GM12872 (cell line): Measurements from ENCODE around the gene FBXO48.

Experiments
- TF ChIP-seq, protein P1 (sequence below): IDR thresholded peaks from 3 replicates; pipeline ENCODE4 v1.5.1; 2011; ENCODE audit warnings: low read depth, mild to moderate bottlenecking, low read length, moderate library complexity; ENCODE audit not compliant: insufficient read depth

Gene FBXO48

DNA sequence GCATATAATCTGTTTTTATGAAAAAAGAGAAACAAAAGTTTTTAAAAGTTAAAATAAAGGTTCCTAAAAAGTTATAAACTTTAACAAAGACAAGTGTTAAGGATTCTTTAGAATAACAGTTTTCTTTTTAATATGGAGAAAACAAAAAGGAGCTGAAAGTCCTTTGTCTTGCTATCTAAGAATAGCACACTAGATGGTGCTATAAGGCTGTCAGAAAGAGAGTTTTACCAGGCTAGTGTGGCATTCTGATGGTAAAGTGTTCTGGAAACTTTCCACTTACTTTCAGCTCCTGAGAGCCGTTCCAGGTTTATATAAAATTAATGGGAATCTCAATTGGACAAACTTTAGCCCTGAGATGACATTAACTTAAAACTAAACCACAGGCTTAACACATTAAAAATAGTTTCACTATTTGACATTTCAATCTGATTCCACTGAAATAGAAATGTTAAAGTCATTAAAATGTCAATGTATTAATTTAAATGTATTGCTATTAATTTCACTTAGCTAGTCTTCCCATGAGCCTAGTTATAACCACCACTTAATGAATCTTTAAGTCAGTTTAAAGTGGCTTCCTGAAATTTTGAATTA, 3.7 kb downstream of the FBXO48 start:
- TF ChIP-seq, protein P1, sequence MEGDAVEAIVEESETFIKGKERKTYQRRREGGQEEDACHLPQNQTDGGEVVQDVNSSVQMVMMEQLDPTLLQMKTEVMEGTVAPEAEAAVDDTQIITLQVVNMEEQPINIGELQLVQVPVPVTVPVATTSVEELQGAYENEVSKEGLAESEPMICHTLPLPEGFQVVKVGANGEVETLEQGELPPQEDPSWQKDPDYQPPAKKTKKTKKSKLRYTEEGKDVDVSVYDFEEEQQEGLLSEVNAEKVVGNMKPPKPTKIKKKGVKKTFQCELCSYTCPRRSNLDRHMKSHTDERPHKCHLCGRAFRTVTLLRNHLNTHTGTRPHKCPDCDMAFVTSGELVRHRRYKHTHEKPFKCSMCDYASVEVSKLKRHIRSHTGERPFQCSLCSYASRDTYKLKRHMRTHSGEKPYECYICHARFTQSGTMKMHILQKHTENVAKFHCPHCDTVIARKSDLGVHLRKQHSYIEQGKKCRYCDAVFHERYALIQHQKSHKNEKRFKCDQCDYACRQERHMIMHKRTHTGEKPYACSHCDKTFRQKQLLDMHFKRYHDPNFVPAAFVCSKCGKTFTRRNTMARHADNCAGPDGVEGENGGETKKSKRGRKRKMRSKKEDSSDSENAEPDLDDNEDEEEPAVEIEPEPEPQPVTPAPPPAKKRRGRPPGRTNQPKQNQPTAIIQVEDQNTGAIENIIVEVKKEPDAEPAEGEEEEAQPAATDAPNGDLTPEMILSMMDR, result peak; percentile 65

DNA sequence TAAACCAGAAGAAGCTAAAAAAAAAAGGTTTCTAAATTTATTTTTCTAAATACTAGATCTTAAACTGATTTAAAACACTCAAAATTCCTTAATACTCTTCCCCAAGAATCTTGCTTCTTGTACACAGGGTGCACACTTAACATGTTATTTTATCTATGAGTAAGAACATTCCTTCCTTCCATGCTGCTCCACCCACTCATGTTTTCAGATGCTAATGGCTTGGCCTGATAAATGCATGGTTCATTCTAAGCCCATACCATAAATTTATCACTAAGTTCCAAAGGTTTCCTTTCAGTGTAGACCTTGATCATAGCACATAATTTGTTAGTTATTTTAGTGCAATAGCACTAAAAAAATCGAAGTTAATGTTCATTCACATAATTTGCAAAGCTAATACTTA, 8.1 kb downstream of the FBXO48 start:
- TF ChIP-seq, protein P1, result no peak

DNA sequence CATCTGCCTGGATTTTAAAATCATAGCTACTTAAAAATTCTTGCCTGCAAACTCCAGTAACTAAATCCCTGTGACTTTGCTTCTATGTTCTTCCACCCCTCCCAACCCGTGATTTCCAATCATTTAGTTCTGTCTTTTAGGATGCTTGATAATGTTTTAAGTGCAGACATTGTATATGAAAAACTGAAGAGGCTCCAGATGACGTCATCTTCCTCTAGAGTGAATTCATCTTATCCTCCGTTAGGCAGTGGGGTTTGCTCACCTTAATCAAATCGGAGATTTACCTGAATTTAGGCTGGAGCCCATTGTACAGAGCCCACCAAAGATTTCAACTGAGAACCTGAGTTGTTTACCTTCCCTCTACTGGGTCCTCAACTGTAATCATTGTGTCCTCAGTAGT, 10.9 kb downstream of the FBXO48 start:
- TF ChIP-seq, protein P1, result no peak

DNA sequence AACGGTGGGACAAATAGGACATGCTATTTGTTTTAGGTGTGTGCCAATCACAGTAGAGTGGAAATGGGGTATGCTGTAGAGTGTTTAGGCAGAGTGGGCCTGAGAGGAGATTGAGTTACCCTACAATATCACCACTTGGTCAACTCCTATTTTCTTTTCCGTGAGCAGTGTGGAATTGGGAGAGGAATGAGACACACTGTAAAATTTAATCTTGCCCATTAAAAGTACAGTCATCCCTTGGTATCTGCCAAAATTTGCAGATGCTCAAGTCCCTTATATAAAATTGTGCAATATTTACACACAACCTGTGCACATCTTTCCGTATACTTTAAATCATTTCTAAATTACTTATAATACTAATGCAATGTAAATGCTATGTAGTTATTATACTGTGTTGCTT, 12.4 kb downstream of the FBXO48 start:
- TF ChIP-seq, protein P1, result no peak

DNA sequence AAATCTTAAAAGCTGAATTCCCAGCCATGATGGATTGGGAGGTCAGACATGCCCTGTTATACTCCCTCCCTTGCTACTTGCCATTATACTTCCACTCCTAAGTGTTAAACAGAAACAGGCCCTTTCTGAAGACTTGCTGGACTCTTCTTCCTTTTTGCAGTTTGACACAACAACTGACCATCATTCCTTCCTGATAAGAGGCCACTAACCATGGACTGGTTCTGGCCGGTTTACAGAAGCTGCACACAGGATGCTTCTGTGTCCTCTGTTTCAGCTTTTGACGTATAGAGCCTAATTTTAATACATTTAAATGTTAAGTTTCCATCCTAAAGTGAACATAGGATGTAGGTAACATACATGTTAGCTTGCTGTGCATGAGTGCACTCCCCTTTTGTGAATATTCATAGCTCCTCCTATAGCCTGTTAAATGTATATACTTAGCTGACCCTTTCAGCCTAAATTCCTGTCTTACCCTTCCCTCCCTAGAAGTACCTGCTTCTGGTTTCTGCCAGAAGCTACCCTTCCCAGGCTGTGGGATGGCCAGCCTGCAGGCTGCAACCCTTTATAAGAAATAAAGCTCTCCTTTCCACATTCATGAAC, 13.2 kb downstream of the FBXO48 start:
- TF ChIP-seq, protein P1, result no peak

DNA sequence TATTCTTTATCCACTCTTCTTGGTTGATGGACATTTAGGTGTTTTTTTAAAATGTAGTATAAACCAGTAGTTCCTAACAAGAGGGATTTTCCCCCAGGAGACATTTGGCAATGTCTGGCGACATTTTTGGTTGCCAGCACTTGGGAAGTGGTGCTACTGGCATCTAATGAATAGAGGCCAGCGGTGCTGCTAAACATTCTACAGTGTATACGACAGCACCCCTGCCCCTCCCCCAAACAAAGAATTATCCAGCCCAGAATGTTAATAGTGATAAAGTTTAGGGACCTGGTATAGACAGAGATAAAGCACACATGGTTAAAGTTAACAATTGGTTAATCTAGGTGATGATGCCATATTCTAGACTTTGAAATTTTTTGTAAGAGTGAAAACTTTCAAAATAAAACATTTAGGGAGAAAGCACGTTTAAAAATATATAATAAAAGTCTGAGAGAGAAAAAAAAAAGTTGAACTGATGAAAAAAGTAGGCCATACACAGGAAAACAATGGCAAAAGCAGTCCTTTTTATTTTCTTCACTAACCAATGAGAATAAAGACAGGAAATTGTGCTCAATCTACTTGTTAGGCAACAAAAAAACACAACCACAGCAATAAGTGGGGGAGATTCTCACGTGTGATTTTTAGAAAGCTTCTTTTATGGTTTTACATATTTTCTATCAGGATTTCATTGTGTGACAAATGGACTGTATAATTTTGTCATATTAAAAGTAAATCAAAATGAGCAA, 14.8 kb downstream of the FBXO48 start:
- TF ChIP-seq, protein P1, result no peak

DNA sequence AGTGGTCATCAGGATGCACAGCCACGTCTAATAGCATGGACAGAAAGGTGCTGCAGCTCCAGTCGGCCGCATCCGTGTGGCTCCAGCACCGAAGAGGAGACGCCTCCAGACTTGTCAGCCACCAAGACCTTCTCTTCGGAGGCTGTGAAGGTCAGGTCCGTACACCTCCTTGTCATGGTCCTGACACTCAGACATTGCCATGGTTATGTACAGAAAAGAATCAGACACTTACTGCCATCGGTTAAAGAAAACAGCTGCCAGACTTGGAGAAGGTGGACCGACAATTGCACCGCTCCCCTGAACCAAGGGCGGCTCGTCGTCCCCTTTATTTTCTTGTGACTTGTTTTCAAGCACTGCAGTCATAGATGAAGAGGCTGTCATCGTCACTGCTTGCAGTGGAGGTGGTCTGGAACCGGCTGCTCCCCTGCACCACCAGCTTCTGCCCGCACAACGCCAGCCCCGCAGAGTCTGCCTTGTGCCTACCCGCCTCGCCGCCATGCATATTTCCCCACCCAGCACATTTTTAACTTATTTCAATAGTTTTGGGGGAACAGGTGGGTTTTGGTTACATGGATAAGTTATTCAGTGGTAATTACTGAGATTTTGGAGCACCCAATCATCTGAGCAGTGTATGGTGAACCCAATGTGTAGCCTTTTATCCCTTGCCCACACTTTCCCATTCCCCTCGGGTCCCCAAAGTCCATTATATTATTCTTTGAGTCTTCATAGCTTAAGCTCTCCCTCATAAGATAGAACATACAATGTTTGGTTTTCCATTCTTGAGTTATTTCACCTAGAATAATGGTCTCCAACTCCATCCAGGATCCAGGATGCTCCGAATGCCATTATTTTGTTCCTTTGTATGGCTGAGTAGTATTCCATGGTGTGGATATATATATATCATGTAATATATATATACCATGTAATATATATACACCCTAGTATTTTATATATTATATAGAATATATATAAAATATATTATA, 18.1 kb downstream of the FBXO48 start:
- TF ChIP-seq, protein P1, result no peak
